ENCODE measurements around the gene RNGTT.

The RNGTT gene

DNA sequence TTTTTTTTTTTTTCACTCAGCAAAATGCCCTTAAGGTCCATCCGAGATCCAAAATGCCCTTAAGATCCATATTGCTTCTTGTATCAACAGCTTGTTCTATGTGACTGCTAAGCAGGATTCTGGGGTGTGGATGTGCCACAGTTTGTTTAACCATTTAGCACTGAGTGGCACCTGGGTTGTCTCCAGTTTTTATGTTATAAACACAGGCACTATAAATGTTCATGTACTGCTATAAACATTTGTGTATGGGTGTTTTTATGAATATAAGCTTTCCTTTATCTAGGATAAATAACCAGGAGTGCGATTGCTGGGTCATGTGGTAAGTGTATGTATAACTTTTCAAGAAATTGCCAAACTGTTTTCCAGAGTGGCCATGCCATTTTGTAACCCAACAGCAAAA lies 386.0 kb downstream of the RNGTT start:
- no peak for DNase-seq

DNA sequence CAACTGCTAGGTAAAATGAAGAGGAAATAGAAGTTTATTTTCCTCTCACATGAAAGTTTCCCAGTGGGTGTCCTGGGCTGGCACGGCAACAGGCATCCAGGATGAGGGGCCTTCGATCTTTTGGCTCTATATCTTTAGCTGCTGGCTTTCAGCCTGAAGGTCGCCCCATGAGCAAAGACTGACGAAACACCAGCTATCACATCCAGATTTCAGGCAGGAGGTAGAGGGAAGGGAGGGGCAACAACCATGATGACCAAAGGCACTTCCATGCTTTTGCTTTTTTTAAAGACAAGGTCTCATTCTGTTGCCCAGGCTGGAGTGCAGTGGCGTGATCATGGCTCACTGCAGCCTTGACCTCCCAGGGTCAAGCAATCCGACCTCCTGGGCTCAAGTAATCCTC lies 387.9 kb downstream of the RNGTT start:
- no peak for DNase-seq

DNA sequence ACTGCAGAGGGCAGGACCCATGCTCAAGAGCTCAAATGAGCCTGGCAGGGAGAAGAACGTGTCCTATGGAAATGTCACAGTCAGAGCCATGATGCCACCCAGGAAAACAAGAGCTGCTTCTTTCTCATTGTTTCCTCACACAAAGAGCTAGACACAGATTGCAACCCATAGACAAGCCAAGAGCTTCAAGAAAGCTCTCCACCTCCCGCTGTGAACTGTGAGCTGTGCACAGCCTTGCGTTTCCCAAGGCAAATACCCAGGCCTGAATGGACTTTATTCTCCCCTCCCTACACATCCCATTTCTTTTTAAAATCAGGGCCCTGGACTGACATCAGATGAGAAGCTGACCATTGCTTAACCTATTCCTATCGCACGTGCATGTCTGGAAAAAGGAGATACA lies 388.8 kb downstream of the RNGTT start:
- no peak for DNase-seq

DNA sequence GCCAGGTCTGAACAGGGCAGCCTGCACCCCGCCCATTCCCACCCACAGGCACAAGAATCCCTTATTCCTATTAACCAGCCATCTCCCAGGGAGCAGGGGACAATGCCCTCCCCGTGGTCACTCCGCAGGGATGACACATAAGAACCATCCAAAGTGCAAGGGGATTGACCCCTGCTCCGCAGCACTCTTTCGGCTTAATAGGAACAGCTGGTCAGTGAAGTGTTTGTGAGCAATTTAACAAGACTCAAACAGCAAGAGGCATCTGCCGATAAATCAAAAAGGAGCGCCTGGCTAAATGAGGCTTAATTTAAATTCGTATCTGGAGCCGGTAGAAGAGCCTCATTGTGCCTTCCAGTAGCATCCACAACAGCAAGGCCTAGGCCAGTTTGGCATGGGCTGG lies 389.4 kb downstream of the RNGTT start:
- no peak for DNase-seq

DNA sequence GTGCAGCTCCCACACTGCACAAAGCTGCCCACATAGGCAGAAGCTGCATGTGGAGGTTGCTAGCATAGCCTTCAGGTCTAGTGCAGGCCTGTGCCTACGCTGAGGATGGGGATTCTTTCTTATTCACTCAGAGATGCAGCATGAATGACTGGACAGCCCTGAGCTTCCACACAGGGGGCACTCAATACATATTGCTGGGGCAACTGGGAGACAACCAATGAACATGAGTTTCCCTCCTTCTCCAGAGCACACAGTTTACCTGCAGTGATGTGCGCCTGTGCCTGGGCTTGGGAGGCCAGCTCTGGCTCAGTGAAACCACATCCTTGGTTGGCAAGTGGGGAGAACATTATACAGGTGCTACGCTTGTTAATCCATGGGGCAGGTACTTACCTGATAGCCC lies 389.9 kb downstream of the RNGTT start:
- DNase-seq = no peak

DNA sequence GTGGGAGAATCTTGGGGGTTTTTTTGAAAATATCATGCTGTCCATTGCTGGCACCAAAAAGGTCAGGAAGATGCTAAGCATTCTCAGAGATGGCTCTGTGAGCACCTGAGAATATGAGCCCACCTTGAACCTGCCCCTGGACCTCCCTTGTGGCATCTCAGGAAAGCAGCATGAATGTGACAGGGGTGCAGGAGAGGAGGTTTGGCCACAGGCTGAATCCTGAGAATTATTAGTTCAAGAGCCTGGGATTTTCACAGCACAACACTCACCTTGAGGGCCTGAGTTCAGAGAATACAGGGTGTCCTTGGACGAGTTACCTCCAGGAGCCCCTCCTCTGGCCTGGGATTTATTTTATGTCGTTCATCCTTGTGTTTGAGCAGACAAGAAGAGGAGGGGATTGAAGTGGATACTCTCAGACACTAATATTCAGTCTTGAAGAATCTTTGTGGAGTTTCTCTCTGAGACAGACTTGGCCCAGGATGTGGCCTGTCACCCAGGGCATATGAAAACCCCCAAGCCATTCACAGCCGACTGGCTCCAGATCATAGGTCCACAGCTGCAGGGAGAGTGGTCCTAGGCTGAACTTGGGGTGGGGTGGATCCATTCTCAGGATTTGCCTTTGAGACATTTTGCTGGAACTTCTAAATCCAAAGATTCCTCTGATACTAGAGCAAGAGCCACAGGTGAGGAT lies 390.8 kb downstream of the RNGTT start:
- no peak for DNase-seq

DNA sequence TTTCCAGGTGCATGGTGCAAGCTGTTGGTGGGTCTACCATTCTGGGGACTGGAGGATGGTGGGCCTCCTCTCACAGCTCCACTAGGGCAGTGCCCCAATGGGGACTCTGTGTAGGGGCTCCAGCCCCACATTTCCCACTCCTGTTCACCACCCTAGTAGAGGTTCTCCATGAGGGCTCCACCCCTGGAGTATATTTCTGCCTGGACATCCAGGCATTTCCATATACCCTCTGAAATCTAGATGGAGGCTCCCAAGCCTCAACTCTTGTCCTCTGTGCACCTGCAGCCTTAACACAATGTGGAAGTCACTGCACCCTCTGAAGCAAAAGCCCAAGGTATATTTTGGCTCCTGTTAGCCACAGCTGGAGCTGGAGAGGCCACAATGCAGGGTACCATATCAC lies 393.5 kb downstream of the RNGTT start:
- no peak for DNase-seq

DNA sequence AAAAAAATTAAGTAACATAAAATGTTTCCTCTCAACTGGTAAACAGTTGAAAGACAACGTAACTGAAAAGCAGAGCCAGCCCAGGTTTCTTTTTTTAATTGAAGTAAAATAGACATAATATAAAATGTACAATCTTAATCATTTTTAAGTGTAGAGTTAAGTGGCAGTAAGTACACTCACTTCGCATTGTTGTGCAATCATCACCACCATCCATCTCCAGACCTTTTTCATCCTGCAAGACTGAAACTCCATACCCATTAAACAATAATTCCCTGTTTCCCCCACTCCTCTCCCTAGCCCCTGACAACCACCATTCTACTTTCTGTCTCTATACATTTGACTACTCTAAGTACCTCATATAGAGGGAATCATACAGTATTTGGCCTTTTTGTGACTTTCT lies 395.7 kb downstream of the RNGTT start:
- DNase-seq = no peak

DNA sequence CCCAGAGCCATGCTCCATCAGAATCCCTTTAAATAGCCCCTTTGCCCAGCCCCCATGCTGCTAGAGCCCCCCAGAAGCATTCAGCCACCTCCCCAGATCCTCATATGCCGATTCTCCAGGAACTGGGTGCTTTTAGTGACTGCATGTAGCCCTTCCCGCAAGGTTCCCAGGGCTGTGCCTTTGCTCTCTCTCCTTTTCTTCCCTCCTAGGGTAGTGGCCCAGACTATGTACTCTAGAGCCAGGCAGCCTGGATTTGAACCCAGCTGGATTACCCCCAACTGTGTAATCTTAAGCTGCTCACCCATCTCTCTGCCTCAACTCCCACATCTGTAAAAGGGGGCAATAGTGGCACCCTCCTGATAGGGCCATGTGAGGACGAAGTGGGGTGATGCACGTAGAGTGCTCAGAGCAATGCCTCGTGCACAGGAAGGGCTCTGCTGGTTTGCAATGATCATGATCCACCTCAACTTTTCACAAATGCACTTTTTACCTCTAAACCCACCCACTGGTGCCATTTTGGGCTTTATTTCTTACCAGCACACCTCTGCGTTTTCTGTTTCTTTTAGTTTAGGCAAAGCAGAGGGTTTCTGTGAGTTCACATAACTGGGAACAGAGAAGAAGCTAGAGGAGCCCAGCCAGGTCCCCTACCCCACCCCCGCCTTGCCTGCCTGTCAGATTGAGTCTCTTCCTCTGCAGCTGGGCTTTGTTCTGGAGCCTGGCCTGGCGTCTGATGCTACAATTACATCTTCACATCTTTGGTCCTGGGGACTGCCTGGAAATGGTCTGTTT lies 396.5 kb downstream of the RNGTT start:
- DNase-seq = no peak

DNA sequence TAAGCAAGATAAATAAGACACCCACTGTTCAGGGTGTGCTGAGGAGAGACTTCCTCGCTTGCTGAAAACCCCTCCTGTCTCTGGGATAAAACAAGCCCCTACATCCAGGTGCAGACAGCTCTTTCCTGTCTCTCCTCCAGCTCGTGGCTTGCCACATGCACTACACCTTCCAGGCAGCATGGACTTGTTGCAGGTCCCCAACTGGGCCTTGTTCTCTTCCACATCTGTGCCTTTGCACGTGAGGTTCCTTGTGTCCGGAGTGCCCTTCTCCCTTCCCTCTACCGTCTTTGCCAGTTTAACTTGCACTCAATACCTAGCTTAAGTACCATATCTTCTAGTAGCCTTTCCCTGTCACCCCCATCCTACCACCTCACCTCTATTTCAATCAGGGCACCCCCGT lies 397.6 kb downstream of the RNGTT start:
- no peak for DNase-seq

DNA sequence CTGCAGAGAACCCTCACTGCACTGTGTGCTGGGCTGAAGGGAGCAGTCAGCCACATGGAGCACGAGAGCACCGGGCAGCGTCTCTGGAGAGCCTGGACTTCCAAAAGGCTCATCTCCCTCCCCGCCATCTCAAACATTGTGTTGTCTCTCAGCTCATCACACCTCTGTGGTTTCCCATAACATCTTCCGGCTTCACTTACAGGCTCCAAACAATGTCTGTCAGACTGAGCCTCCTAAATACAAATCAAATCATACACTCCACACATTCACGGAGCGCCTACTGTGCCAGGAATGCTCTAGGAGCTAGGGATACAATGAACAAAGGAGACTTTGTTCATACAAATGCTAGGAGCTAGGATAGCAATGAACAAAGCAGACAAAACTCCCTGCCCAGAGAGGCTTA lies 398.0 kb downstream of the RNGTT start:
- DNase-seq = no peak

DNA sequence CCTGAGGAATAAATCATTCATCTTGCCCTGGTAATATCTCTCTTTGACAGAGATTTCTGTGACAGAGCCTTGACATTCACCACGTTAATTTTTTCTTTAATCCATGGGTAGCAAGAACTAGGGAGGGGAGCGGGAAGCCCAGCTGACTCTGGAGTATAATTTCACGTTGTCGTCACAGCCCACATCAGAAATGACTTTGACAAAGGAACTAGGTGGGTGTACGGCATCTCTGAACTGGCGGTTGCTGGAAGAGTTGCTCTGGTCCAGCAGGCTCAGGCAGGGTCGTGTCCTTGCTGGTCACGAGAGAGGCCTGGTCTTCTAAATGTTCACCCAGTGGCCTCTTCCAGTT lies 400.2 kb downstream of the RNGTT start:
- DNase-seq = no peak

DNA sequence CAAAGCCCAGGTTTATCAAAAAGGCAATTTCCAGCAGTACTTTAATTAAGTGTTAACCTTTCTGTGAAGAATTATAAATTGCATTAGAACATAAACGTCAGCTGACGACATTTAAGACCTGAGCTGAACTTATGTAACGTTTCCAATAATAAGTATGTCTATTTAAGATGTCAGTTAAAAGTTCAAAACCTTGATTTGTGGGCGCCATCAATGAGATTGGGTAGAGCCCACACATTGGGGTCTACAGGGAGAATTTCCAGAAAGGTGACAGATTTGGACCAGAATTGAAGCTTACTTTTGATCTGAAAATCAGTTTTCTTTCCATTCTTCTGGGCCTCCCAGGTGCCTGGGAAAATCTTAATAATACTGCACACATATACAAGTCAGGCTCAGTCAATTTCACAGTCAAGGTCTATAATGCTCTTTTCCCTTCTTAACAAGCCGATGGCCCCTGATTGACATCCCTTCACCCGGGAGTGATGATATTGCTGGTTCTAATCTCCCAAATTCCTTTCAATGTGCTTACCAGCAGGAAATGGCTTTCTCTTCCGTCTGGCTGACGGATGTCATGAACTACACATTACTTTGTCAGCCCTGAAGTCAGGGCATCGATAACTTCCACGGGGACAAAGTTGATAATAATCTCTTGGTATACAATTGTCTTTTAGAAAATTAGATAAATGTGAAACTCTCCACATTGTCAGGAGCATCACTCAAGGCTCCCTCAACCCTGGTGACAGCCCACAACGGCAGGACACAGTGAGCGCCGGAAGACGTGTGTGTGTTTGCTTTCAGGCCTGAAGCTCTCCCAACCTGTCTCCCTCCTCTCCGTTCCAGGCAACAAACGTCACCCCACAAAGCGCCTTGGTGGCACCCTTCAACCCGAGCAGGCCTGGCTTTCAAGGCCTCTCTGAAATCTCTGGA lies 400.8 kb downstream of the RNGTT start:
- DNase-seq = no peak

DNA sequence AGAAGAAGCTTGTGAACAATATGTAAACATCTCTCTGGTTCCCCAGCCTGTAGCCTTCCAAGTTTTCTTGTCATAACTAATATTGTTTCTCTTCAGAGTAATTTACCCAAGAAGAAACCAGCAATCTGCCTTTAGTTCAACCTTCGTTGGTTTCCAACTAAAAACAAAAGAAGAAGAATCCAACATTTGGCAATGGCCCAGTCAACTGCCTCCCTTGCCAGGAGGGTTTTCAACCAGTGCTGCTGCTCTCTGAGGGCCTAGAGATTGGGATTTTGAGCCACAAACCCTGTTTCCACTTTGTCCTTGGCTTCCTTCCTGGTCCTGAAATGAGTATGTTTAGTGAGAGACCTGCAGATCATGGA lies 401.5 kb downstream of the RNGTT start:
- DNase-seq = no peak

DNA sequence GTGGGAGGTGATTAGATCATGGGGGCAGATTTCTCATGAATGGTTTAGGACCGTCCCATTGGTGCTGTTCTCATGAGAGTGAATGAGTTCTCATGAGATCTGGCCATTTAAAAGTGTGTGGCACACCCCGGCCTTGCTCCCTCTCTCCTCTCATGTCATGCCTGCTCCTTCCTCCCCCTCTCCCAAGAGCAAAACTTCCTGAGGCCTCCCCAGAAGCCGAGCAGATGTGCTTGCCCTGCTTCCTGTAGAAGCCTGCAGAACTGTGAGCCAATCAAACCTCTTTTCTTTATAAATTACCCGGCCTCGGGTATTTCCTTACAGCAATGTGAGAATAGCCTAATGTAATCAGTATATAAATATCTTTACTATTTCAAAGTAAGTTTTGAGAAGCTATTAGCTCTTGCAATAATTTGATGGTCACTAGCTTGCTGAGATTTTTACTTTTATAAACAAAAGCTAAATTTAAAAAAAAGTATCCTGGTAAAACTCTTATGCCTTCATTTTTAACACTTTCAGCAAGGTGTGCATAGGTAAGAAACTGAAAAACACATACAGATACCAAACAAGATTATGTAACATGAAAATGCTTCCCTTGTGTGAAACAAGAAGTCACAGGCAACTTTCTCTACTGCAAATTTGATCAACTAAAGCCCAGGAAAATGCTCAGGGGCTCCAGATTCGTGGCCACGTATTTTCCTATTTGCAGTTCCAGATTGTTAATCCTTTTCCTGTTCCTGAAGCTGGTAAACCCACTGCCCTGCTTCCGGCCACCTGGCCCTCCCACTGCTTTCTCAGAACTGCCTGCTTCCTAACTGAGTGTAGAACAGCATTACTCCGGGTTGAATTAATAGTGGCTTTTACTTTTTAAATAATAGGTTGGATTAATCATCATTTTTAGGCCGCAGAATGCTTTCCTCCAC lies 402.1 kb downstream of the RNGTT start:
- peak; percentile 89 to 91 for DNase-seq

Measured in Kasumi-1 (cell line).